Measurements from ENCODE around the gene ZNF474.

- TF ChIP-seq CTCF (IDR thresholded peaks at IDR 0.05): no peak
- no peak for TF ChIP-seq ZFX (IDR thresholded peaks at IDR 0.05; ENCODE audit: borderline replicate concordance)
Measured at GRCh38 chr5:122141751-122142150, 12.4 kb downstream of the ZNF474 start.
